ENCODE measurements around the gene RAI1. TPM values are rescaled to one million over a fixed set of nuclear protein-coding genes. Genes with fewer than 3 reads are reported as not detected.

RAI1 gene
- total and polyA plus RNA-seq, 5 donors from 2014 or later = 0.80 to 11.4 (median 1.1) TPM

DNA sequence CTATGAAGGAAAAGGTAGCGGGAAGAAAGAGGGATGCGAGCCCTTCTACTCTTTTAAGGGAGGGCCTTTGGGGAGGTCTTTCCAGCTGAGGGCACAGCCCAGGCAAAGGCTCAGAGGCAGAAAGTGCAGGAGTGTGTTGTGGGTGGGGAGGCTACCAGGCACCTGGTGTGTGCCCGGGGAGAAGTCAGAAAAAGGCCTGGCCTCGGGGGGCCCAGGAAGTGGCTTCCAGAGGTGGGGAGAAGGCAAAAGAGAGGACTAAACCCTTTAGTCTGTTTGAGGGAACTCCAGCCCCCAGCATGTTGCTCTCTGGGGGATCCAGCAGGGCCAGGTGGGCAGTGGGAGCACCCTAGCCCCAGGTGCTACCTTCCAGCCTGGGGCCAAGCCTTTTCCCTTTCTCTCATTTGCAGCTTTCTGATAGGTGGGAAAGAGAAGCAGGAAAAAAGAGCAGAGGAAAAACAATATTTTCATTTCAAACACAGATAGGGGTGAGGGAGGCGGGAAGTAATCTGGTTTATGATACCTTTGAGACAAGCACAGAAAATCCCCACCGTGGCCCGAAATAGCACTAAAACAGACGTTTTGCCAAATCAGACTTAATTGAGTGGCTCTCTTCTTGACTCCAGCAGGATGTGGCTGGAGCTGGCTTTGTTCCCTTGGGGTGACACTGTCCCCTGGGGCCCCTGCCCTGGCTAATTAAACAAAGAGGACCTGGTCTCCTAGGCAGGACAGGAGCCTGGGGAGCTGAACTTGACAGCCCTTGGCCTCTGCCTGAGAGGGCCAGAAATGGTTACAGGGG, 10.4 kb downstream of the RAI1 start:
- no peak for ATAC-seq (ENCODE audit: low read depth in 2 of 2)
- H3K4me3 ChIP-seq (ENCODE audit: low read depth, low read length) = no peak overlapping the region
- no peak for DNase-seq
- peak overlapping the region; percentile 19 for H3K27ac ChIP-seq (ENCODE audit: insufficient read depth, low read length, poor library complexity, severe bottlenecking)
- H3K27me3 ChIP-seq (ENCODE audit: control insufficient read depth, insufficient read depth, low read length) = no peaks in the 10 kb centered on the region
- peaks cover 10 to 65% (median 33%) of the 10 kb centered on the region in 4 donors for H3K4me1 Mint-ChIP-seq
- H3K36me3 Mint-ChIP-seq = no peaks in the 10 kb centered on the region
- H3K36me3 ChIP-seq (ENCODE audit: control insufficient read depth, insufficient read depth, low read length) = no peaks in the 10 kb centered on the region
- H3K27me3 Mint-ChIP-seq = no peaks in the 10 kb centered on the region
- no peaks in the 10 kb centered on the region for H3K9me3 Mint-ChIP-seq
- peaks cover 41% of the 10 kb centered on the region for H3K4me1 ChIP-seq (ENCODE audit: control insufficient read depth, insufficient read depth, low read length, poor library complexity, severe bottlenecking)
- peak overlapping the region; percentile 32 to 98 (median 90) for H3K27ac Mint-ChIP-seq
- peak overlapping the region in 2 of 4 donors; percentile 33 to 90 for H3K4me3 Mint-ChIP-seq
- H3K9me3 ChIP-seq (ENCODE audit: control insufficient read depth in 2 of 2, low read length in 2 of 2) = no peaks in the 10 kb centered on the region

DNA sequence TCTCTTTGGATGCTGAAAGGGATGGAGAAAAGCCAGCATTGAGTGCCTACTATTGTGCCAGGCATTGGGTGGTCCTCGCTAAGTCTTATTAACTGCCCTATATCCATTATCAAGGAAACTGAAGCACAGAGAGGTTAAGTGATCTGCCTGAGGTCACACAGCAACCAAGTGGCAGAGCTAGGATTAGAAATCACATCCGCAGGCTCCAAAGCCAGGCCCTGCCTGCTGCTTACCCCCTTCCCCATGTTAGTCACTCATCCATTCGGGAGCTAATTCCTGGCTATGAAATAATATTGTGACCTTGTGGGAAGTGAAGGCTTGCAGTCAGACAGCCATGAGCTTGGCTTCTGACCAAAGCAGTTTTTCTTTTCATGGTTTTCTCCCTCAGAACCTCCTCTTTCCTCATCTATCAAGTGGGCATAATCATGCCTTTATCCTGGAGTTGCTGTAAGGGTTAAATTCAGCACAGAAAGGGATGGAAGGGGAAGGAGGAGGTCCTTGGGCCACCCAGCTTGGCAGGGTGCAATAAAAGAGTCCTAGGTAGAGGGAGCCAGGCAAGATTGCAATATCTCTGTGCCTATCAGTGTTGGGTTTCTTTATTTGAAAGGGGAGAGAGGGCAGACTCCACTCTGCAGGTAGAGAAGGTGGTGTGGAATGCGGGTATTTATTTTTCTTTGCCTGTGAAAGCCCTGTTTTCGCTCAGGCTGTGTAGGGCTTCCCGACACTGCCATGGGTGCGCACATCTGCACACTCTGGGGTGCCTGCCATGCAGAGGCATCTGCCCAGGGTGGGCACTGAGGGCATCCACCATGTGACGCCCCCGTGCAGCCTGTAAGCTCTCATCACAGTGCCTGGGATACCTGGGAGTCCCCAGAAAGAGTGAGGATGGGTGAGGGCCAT, 11.3 kb downstream of the RAI1 start:
- Mint-ChIP-seq H3K36me3 (no peaks in the 10 kb centered on the region), H3K9me3 (no peaks in the 10 kb centered on the region), H3K4me1 (peaks cover 10 to 66% (median 34%) of the 10 kb centered on the region in 4 donors), H3K4me3 (peak overlapping the region; percentile 87 to 93 (median 88)), H3K27me3 (no peaks in the 10 kb centered on the region), H3K27ac (peak overlapping the region; percentile 32 to 98 (median 98))
- Histone ChIP-seq H3K27me3 (ENCODE audit: control insufficient read depth, insufficient read depth, low read length) (no peaks in the 10 kb centered on the region), H3K4me3 (ENCODE audit: low read depth, low read length) (no peak overlapping the region), H3K36me3 (ENCODE audit: control insufficient read depth, insufficient read depth, low read length) (no peaks in the 10 kb centered on the region), H3K9me3 (ENCODE audit: control insufficient read depth in 2 of 2, low read length in 2 of 2) (no peaks in the 10 kb centered on the region), H3K4me1 (ENCODE audit: control insufficient read depth, insufficient read depth, low read length, poor library complexity, severe bottlenecking) (peaks cover 41% of the 10 kb centered on the region), H3K27ac (ENCODE audit: insufficient read depth, low read length, poor library complexity, severe bottlenecking) (peak overlapping the region; percentile 19)
- DNase-seq = no peak
- ATAC-seq (ENCODE audit: low read depth in 2 of 2) = no peak

DNA sequence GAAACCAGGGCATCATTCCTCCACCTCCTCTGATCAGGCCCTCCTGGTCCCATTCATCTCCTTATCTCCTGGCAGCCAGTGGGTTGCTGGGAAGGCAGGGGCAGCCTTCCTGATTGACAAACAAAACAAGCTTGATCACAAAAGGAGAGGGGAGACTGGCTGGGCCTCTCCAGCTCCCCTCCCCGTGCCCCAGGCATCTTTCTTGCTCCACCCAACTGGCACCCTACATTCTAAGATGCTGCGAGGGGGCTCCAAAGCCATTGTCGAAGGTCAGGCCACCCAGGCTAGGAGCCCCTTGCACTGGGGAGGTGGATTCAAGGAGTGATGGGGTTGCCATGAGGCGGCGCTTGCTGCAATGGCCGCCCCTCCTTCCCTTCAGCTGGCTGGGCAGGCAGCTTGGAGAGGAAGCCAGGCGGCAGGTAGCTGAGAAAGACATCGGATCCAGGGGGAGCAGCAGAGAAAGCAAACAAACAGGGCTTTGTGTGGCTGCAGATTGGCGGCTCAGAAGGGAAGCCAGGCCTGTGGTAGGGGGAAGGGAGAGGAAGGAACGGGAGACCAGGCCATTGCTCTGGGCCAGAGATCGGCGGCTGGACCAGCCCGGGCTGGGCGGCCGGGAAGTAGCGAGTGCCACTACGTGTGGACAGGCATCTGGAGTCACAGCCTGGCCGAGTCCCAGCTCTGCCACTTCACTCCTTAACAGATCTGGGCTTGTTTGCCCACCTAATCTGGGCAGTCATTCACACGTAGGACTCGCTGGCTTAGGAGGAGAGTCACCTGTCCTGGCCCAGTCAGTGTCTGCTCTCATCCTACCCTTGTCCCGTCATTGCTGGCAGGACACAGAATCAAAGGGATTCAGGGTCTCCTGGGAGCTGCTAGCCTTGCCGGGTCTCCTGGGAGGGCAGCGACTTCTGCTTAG, 12.3 kb downstream of the RAI1 start:
- no peaks in the 10 kb centered on the region for H3K36me3 ChIP-seq (ENCODE audit: control insufficient read depth, insufficient read depth, low read length)
- H3K9me3 Mint-ChIP-seq = no peaks in the 10 kb centered on the region
- H3K4me3 ChIP-seq (ENCODE audit: low read depth, low read length) = no peak overlapping the region
- H3K27me3 ChIP-seq (ENCODE audit: control insufficient read depth, insufficient read depth, low read length) = no peaks in the 10 kb centered on the region
- H3K4me1 ChIP-seq (ENCODE audit: control insufficient read depth, insufficient read depth, low read length, poor library complexity, severe bottlenecking) = peaks cover 41% of the 10 kb centered on the region
- DNase-seq = no peak
- no peaks in the 10 kb centered on the region for H3K36me3 Mint-ChIP-seq
- peak overlapping the region; percentile 98 to 99 (median 98) for H3K27ac Mint-ChIP-seq
- H3K9me3 ChIP-seq (ENCODE audit: control insufficient read depth in 2 of 2, low read length in 2 of 2) = no peaks in the 10 kb centered on the region
- H3K4me1 Mint-ChIP-seq = peaks cover 10 to 67% (median 34%) of the 10 kb centered on the region in 4 donors
- H3K27me3 Mint-ChIP-seq = no peaks in the 10 kb centered on the region
- no peak for ATAC-seq (ENCODE audit: low read depth in 2 of 2)
- peak overlapping the region; percentile 87 to 93 (median 88) for H3K4me3 Mint-ChIP-seq
- peak overlapping the region; percentile 91 for H3K27ac ChIP-seq (ENCODE audit: insufficient read depth, low read length, poor library complexity, severe bottlenecking)

DNA sequence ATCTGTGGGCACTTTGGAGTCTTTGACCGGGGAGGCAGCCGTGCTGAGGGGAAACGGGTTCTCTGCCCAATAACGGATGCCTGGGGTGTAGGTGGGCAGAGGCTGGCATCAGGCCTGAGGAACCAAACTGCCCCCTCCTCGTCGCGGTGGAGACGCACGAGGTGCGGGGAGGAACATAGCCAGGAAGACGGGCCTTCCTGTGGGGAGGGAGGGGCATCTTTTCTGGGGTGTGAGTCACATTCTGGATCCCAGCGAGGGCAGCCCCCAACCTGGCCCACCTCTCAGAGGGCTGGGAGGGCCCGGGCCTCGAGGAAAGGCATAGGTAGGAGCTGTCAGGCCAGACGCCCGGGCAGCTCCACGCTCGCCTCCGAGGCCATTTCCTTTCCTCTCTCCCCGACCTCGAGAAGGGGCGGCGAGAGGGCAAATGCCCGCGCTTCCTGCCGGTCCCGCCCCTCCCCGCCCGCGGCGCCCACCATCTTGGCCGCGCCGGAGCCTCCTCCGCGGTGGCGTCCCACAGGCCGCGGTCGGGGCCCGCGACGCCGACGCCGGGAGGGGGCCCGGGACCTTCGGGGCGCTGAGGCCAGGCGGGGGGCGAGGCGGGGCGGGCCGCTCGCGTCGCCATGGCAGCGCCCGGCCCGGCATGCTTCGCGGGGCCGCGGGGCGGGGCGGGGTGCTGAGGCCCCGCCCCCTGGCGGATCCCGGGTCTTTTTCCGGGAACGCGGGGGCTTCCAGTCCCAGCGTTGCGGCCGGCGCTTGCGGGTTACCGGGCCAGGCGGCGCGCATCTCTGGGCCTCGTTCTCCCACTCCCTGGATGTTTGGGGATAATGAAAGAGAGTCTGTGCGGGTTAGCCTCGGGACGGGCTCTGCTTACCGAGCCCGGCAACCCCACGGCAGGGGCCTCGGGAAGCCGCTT, 13.2 kb downstream of the RAI1 start:
- H3K4me3 ChIP-seq (ENCODE audit: low read depth, low read length) = peak overlapping the region; percentile 70
- ATAC-seq (ENCODE audit: low read depth in 2 of 2) (peak; percentile 70 to 74), DNase-seq (peak; percentile 72 to 82 (median 74))
- Mint-ChIP-seq H3K4me3 (peak overlapping the region; percentile 90 to 96 (median 93)), H3K27me3 (no peaks in the 10 kb centered on the region), H3K27ac (peak overlapping the region; percentile 98 to 99 (median 98)), H3K4me1 (peaks cover 10 to 70% (median 33%) of the 10 kb centered on the region in 4 donors), H3K9me3 (no peaks in the 10 kb centered on the region), H3K36me3 (no peaks in the 10 kb centered on the region)
- H3K27me3 ChIP-seq (ENCODE audit: control insufficient read depth, insufficient read depth, low read length) = no peaks in the 10 kb centered on the region
- H3K36me3 ChIP-seq (ENCODE audit: control insufficient read depth, insufficient read depth, low read length) = no peaks in the 10 kb centered on the region
- no peaks in the 10 kb centered on the region for H3K9me3 ChIP-seq (ENCODE audit: control insufficient read depth in 2 of 2, low read length in 2 of 2)
- peaks cover 41% of the 10 kb centered on the region for H3K4me1 ChIP-seq (ENCODE audit: control insufficient read depth, insufficient read depth, low read length, poor library complexity, severe bottlenecking)
- peak overlapping the region; percentile 91 for H3K27ac ChIP-seq (ENCODE audit: insufficient read depth, low read length, poor library complexity, severe bottlenecking)

DNA sequence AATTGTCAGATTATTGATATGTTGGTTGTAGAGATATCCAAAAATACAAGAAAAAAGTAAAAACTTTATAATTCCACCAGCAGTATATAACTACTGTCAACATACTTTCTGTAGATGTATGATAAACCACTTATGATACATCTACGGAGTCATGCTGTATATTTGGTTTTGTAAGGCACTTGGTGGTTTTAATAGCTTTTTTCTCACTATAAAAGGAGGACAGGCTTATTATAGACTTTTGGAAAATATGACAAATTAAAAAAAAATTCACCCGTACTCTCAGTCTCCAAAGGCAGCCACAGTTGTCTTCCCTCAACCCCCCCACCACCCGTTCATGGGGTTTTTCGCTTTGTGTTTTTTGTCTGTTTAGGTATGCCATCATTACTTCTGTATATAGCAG, 14.8 kb downstream of the RAI1 start:
- Histone ChIP-seq H3K27ac (ENCODE audit: insufficient read depth, low read length, poor library complexity, severe bottlenecking) (no peak overlapping the region), H3K9me3 (ENCODE audit: control insufficient read depth in 2 of 2, low read length in 2 of 2) (no peaks in the 10 kb centered on the region), H3K36me3 (ENCODE audit: control insufficient read depth, insufficient read depth, low read length) (no peaks in the 10 kb centered on the region), H3K4me1 (ENCODE audit: control insufficient read depth, insufficient read depth, low read length, poor library complexity, severe bottlenecking) (peaks cover 38% of the 10 kb centered on the region), H3K27me3 (ENCODE audit: control insufficient read depth, insufficient read depth, low read length) (no peaks in the 10 kb centered on the region), H3K4me3 (ENCODE audit: low read depth, low read length) (no peak overlapping the region)
- Mint-ChIP-seq H3K9me3 (no peaks in the 10 kb centered on the region), H3K4me1 (peaks cover 6 to 60% (median 27%) of the 10 kb centered on the region in 4 donors), H3K4me3 (peak overlapping the region; percentile 90 to 96 (median 93)), H3K36me3 (no peaks in the 10 kb centered on the region), H3K27me3 (no peaks in the 10 kb centered on the region), H3K27ac (peak overlapping the region; percentile 86 to 95 (median 93))
- ATAC-seq (ENCODE audit: low read depth in 2 of 2) (no peak), DNase-seq (no peak)

DNA sequence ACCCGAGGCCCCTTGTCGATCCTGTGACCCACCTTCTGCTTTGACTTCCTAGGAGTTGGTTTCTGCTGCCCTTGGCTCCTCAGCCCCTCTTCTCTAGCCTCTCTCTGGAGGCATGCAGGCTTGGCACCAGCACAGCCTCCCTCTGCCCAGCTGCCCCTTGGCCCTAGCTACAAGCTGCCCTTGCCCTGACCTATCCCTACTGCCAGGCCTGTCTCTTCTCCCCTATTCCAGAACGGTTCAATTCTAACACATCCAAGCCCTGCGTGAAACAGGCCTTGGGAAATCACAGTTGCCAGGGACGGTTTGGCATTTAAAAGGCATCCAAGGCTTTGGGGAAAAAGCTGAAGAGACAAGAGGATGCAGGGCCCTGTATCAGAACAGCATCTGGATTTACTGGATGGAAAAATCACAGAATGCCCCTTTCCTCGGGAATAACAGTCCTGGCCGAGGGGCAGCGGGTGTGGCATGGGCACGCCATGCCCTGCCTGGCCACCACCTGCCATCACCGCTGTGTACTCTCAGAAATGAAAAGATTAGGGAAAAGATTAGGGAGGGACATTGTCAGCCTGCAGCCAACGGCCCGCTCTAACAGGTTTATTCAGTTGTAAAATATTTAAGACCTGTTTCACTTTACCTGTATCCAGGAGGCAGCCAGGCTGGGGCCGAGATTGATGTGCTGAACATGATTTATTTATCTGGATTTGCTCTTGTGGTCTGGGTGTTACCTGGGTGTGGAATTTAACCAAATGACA, 15.8 kb downstream of the RAI1 start:
- H3K27me3 Mint-ChIP-seq = no peaks in the 10 kb centered on the region
- no peaks in the 10 kb centered on the region for H3K36me3 ChIP-seq (ENCODE audit: control insufficient read depth, insufficient read depth, low read length)
- H3K9me3 Mint-ChIP-seq = no peaks in the 10 kb centered on the region
- H3K9me3 ChIP-seq (ENCODE audit: control insufficient read depth in 2 of 2, low read length in 2 of 2) = no peaks in the 10 kb centered on the region
- H3K27ac ChIP-seq (ENCODE audit: insufficient read depth, low read length, poor library complexity, severe bottlenecking) = no peak overlapping the region
- no peaks in the 10 kb centered on the region for H3K36me3 Mint-ChIP-seq
- no peak overlapping the region for H3K4me3 ChIP-seq (ENCODE audit: low read depth, low read length)
- ATAC-seq (ENCODE audit: low read depth in 2 of 2) (no peak), DNase-seq (no peak)
- no peaks in the 10 kb centered on the region for H3K27me3 ChIP-seq (ENCODE audit: control insufficient read depth, insufficient read depth, low read length)
- peaks cover 28% of the 10 kb centered on the region for H3K4me1 ChIP-seq (ENCODE audit: control insufficient read depth, insufficient read depth, low read length, poor library complexity, severe bottlenecking)
- peaks cover 6 to 51% (median 20%) of the 10 kb centered on the region in 4 donors for H3K4me1 Mint-ChIP-seq
- peak overlapping the region in 2 of 3 donors; percentile 12 to 52 for H3K27ac Mint-ChIP-seq
- peak overlapping the region in 2 of 4 donors; percentile 36 to 93 for H3K4me3 Mint-ChIP-seq

All from CD4-positive, CD25-positive, alpha-beta regulatory T cell (primary cell).